H9 (cell line): ENCODE data around the gene MAD1L1. TPM values are rescaled to one million over a fixed set of nuclear protein-coding genes. Genes with fewer than 3 reads are reported as not detected.

Experiments used
- DNase-seq: peaks from one replicate; pipeline ENCODE4 v3.0.0-alpha.2; 2017
- H2AFZ ChIP-seq: one replicate; pipeline ENCODE4 v1.6.1; 2013; ENCODE audit warnings: mild to moderate bottlenecking, low read length, control low read depth, moderate library complexity
- H2AK5ac ChIP-seq: 2 replicates; pipeline ENCODE4 v1.6.1; 2013; ENCODE audit warnings: low read length, control low read depth, mixed read lengths; ENCODE audit not compliant: insufficient read length
- H2BK120ac ChIP-seq: one replicate; pipeline ENCODE4 v1.6.1; 2013; ENCODE audit warnings: low read depth, mild to moderate bottlenecking, low read length, control low read depth, inconsistent platforms; ENCODE audit not compliant: poor library complexity, severe bottlenecking
- H2BK12ac ChIP-seq: 2 replicates; pipeline ENCODE4 v1.6.1; 2013; ENCODE audit warnings: low read length, control low read depth, mixed read lengths, low read depth; ENCODE audit not compliant: insufficient read length
- H2BK15ac ChIP-seq: 2 replicates; pipeline ENCODE4 v1.6.1; 2013; ENCODE audit warnings: low read depth, low read length, control low read depth
- H2BK20ac ChIP-seq: one replicate; pipeline ENCODE4 v1.6.1; 2013; ENCODE audit warnings: low read depth, mild to moderate bottlenecking, low read length, control low read depth, inconsistent platforms; ENCODE audit not compliant: poor library complexity, severe bottlenecking
- H2BK5ac ChIP-seq: 2 replicates; pipeline ENCODE4 v1.6.1; 2013; ENCODE audit warnings: low read length, control low read depth, mixed read lengths; ENCODE audit not compliant: insufficient read length
- H3K14ac ChIP-seq: 2 replicates; pipeline ENCODE4 v1.6.1; 2013; ENCODE audit warnings: low read length, control low read depth; ENCODE audit not compliant: insufficient read depth
- H3K18ac ChIP-seq: 2 replicates; pipeline ENCODE4 v1.6.1; 2013; ENCODE audit warnings: low read depth, mild to moderate bottlenecking, mixed read lengths, low read length, control low read depth; ENCODE audit not compliant: insufficient read length
- H3K23ac ChIP-seq: 2 replicates; pipeline ENCODE4 v1.6.1; 2013; ENCODE audit warnings: low read length, control low read depth, mixed read lengths, low read depth; ENCODE audit not compliant: insufficient read length
- H3K23me2 ChIP-seq: 2 replicates; pipeline ENCODE4 v1.6.1; 2013; ENCODE audit warnings: low read depth, mild to moderate bottlenecking, mixed read lengths, low read length, control low read depth; ENCODE audit not compliant: insufficient read length, poor library complexity, severe bottlenecking
- H3K27ac ChIP-seq: 2 replicates; pipeline ENCODE4 v1.5.1; 2013; ENCODE audit warnings: low read length, control low read depth, mixed read lengths, low read depth; ENCODE audit not compliant: insufficient read length
- H3K27me3 ChIP-seq: 2 replicates; pipeline ENCODE4 v1.6.1; 2013; ENCODE audit warnings: low read length, control low read depth, inconsistent platforms; ENCODE audit not compliant: insufficient read depth
- H3K4ac ChIP-seq: 2 replicates; pipeline ENCODE4 v1.6.1; 2013; ENCODE audit warnings: low read depth, mild to moderate bottlenecking, control low read depth, inconsistent platforms, low read length, moderate library complexity
- H3K4me1 ChIP-seq: 2 replicates; pipeline ENCODE4 v1.6.1; 2013; ENCODE audit warnings: low read length, control low read depth, inconsistent platforms; ENCODE audit not compliant: insufficient read depth
- H3K4me2 ChIP-seq: 2 replicates; pipeline ENCODE4 v1.6.1; 2013; ENCODE audit warnings: low read length, control low read depth, mixed read lengths; ENCODE audit not compliant: insufficient read length, insufficient read depth
- H3K56ac ChIP-seq: 2 replicates; pipeline ENCODE4 v1.6.1; 2013; ENCODE audit warnings: low read depth, mild to moderate bottlenecking, mixed read lengths, low read length, control low read depth; ENCODE audit not compliant: insufficient read length
- H3K79me1 ChIP-seq: 2 replicates; pipeline ENCODE4 v1.6.1; 2013; ENCODE audit warnings: low read depth, mild to moderate bottlenecking, moderate library complexity, low read length, control low read depth, inconsistent platforms; ENCODE audit not compliant: insufficient read depth, poor library complexity, severe bottlenecking
- H3K79me2 ChIP-seq: 2 replicates; pipeline ENCODE4 v1.6.1; 2013; ENCODE audit warnings: low read length, control low read depth, inconsistent platforms; ENCODE audit not compliant: insufficient read depth
- H3K9ac ChIP-seq: 2 replicates; pipeline ENCODE4 v1.6.1; 2013; ENCODE audit warnings: low read length, control low read depth, mixed read lengths; ENCODE audit not compliant: insufficient read length; ENCODE audit errors: extremely low read depth
- H3K9me3 ChIP-seq: one replicate; pipeline ENCODE4 v1.6.1; 2013; ENCODE audit warnings: low read depth, low read length, inconsistent platforms; ENCODE audit not compliant: control insufficient read depth
- H3T11ph ChIP-seq: one replicate; pipeline ENCODE4 v1.6.1; 2013; ENCODE audit warnings: mild to moderate bottlenecking, low read length, control low read depth, inconsistent platforms
- H4K20me1 ChIP-seq: one replicate; pipeline ENCODE4 v1.6.1; 2013; ENCODE audit not compliant: control insufficient read depth, insufficient read length, insufficient read depth
- H4K5ac ChIP-seq: 2 replicates; pipeline ENCODE4 v1.6.1; 2013; ENCODE audit warnings: low read depth, mild to moderate bottlenecking, mixed read lengths, low read length, control low read depth; ENCODE audit not compliant: insufficient read length
- H4K8ac ChIP-seq: replicated peaks from 2 replicates; pipeline ENCODE4 v1.6.1; 2013; ENCODE audit warnings: low read length, control low read depth, mixed read lengths, low read depth; ENCODE audit not compliant: insufficient read length
- H4K91ac ChIP-seq: 2 replicates; pipeline ENCODE4 v1.6.1; 2013; ENCODE audit warnings: low read depth, mild to moderate bottlenecking, moderate library complexity, mixed read lengths, low read length, control low read depth; ENCODE audit not compliant: insufficient read length
- H3K27ac Mint-ChIP-seq, 3 experiments: 2 replicates in 2 of 3; 3 replicates in 1 of 3; pipeline ENCODE4 v1.8.0; 2020 to 2021; ENCODE audit warnings: mixed read lengths in 3 of 3, mild to moderate bottlenecking in 1 of 3, moderate library complexity in 1 of 3
- H3K27me3 Mint-ChIP-seq: 2 replicates; pipeline ENCODE4 v1.8.0; 2021; ENCODE audit warnings: low read depth, mild to moderate bottlenecking, moderate library complexity, mixed read lengths
- H3K36me3 Mint-ChIP-seq, 3 experiments: 2 replicates in 2 of 3; 3 replicates in 1 of 3; pipeline ENCODE4 v1.8.0; 2020 to 2021; ENCODE audit warnings: low read depth in 3 of 3, mixed read lengths in 3 of 3; ENCODE audit not compliant: insufficient read depth in 1 of 3
- H3K4me1 Mint-ChIP-seq, 2 experiments: 2 replicates each; pipeline ENCODE4 v1.8.0; 2020; ENCODE audit warnings: mixed read lengths in 2 of 2
- H3K4me3 Mint-ChIP-seq, 2 experiments: 2 replicates in 1 of 2; 3 replicates in 1 of 2; pipeline ENCODE4 v1.8.0; 2020 to 2021; ENCODE audit warnings: mild to moderate bottlenecking in 2 of 2, mixed read lengths in 2 of 2, moderate library complexity in 1 of 2
- H3K9me3 Mint-ChIP-seq, 2 experiments: 2 replicates in 1 of 2; 3 replicates in 1 of 2; pipeline ENCODE4 v1.8.0; 2020; ENCODE audit warnings: mild to moderate bottlenecking in 2 of 2, mixed read lengths in 2 of 2, moderate library complexity in 1 of 2
- WGBS: extraction: QIAGEN DNeasy Blood & Tissue Kit; methylation state at CpG from one replicate; pipeline ENCODE4 v1.1.7; 2013; ENCODE audit warnings: missing lambda C conversion rate, low lambda C conversion rate, mixed read lengths; ENCODE audit not compliant: insufficient read length; ENCODE audit errors: extremely low coverage; 5-methylcytosine and 5-hydroxymethylcytosine counted together
- total RNA-seq: library from RNA; stranded (reverse); gene quantifications from 2 replicates; pipeline ENCODE4 v1.2.1, GENCODE V29; 2021
- TF ChIP-seq, protein P1 (sequence below): fragments of 200-600 bp; sonication (generic); conservative IDR thresholded peaks from 3 replicates; pipeline ENCODE4 v1.8.0; 2021; ENCODE audit warnings: antibody characterized with exemption, mild to moderate bottlenecking

Gene MAD1L1
- total RNA-seq, 1 experiment from 2014 or later, result 39.0 TPM

DNA sequence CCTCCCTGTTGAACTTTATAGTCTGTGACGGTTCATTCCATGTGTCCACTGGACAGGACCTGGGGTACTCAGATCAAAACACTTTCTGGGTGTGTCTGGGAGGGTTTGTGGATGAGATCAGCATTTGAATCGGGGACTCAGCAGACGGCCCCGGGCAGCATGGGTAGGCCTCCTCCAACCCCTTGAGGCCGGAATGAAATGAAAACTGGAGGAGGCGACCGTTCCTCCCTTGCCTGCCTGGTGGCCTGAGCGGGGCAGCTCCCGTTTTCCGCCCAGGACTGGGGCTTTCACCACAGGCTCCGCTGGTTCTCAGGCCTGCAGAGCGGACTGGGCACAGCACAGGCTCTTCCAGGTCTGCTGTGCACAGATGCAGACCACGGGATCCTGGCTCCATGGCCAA, 247.7 kb downstream of the MAD1L1 start:
- Histone ChIP-seq H3K27ac (no peak overlapping the region), H3K4me1 (no peaks in the 10 kb centered on the region), H3K18ac (no peak overlapping the region), H2BK20ac (no peak overlapping the region), H2AK5ac (no peak overlapping the region), H3K23me2 (no peaks in the 10 kb centered on the region), H3K79me2 (no peaks in the 10 kb centered on the region), H3K56ac (no peak overlapping the region), H3K14ac (no peak overlapping the region), H4K20me1 (no peaks in the 10 kb centered on the region), H3T11ph (no peak overlapping the region), H3K9me3 (no peaks in the 10 kb centered on the region), H4K8ac (no peak overlapping the region), H2BK12ac (no peak overlapping the region), H4K91ac (no peak overlapping the region), H3K9ac (no peak overlapping the region), H2BK5ac (no peak overlapping the region), H4K5ac (no peak overlapping the region), H3K79me1 (no peaks in the 10 kb centered on the region), H2BK15ac (no peak overlapping the region), H3K4me2 (no peak overlapping the region), H2AFZ (no peak overlapping the region), H3K4ac (no peak overlapping the region), H2BK120ac (no peak overlapping the region), H3K27me3 (no peaks in the 10 kb centered on the region), H3K23ac (no peak overlapping the region)
- TF ChIP-seq, protein P1, sequence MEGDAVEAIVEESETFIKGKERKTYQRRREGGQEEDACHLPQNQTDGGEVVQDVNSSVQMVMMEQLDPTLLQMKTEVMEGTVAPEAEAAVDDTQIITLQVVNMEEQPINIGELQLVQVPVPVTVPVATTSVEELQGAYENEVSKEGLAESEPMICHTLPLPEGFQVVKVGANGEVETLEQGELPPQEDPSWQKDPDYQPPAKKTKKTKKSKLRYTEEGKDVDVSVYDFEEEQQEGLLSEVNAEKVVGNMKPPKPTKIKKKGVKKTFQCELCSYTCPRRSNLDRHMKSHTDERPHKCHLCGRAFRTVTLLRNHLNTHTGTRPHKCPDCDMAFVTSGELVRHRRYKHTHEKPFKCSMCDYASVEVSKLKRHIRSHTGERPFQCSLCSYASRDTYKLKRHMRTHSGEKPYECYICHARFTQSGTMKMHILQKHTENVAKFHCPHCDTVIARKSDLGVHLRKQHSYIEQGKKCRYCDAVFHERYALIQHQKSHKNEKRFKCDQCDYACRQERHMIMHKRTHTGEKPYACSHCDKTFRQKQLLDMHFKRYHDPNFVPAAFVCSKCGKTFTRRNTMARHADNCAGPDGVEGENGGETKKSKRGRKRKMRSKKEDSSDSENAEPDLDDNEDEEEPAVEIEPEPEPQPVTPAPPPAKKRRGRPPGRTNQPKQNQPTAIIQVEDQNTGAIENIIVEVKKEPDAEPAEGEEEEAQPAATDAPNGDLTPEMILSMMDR, result no peak
- no peak for DNase-seq
- peaks cover 8 to 13% of the 10 kb centered on the region in 2 experiments; a peak in 3 of 4 replicates for H3K4me1 Mint-ChIP-seq
- no peak overlapping the region for H3K4me3 Mint-ChIP-seq
- H3K27me3 Mint-ChIP-seq, result no peaks in the 10 kb centered on the region
- 0 out of 7 replicates have a peak, but pooled peaks cover 0 to 5% (median 0%) of the 10 kb centered on the region in 3 experiments for H3K36me3 Mint-ChIP-seq
- no peaks in the 10 kb centered on the region for H3K9me3 Mint-ChIP-seq
- H3K27ac Mint-ChIP-seq, result peak overlapping the region in 1 of 3 experiments; percentile 94; a peak in 1 of 7 replicates
- WGBS, result no CpG with 5 or more reads among the region's 13 CpGs
